NCI-H526 (cell line): ENCODE data around the gene CYBRD1.
A peak's percentile ranks its signal among the peaks of the same experiment; 100 is the strongest.

Source experiments
- DNase-seq, 2 experiments: peaks; one replicate each; lab custom pipeline; 2025; lab: John Stamatoyannopoulos, UW

The CYBRD1 gene

GRCh38 chr2:171553858-171554257, 31.6 kb downstream of the CYBRD1 start:
- DNase-seq, result no peak

GRCh38 chr2:171554991-171555615, 32.8 kb downstream of the CYBRD1 start:
- no peak for DNase-seq

- DNase-seq, result no peak
Measured at GRCh38 chr2:171557363-171557762, 35.1 kb downstream of the CYBRD1 start.

- DNase-seq, result no peak
Measured at GRCh38 chr2:171563301-171563700, 41.0 kb downstream of the CYBRD1 start.

- no peak for DNase-seq
Measured at GRCh38 chr2:171564463-171564862, 42.2 kb downstream of the CYBRD1 start.

GRCh38 chr2:171566057-171566456, 43.8 kb downstream of the CYBRD1 start:
- DNase-seq, result no peak

GRCh38 chr2:171566753-171567152, 44.5 kb downstream of the CYBRD1 start:
- DNase-seq, result no peak

- DNase-seq, result peak in 1 of 2 experiments; percentile 19
Measured at GRCh38 chr2:171568089-171568488, 45.8 kb downstream of the CYBRD1 start.

- DNase-seq, result no peak
Measured at GRCh38 chr2:171571721-171572120, 49.4 kb downstream of the CYBRD1 start.

GRCh38 chr2:171574149-171574795, 52.0 kb downstream of the CYBRD1 start:
- peak; percentile 42 to 79 for DNase-seq

GRCh38 chr2:171575606-171576005, 53.3 kb downstream of the CYBRD1 start:
- DNase-seq, result no peak

GRCh38 chr2:171578127-171578803, 56.0 kb downstream of the CYBRD1 start:
- no peak for DNase-seq

GRCh38 chr2:171579481-171579880, 57.2 kb downstream of the CYBRD1 start:
- no peak for DNase-seq

GRCh38 chr2:171583566-171583965, 61.3 kb downstream of the CYBRD1 start:
- no peak for DNase-seq

GRCh38 chr2:171584001-171584400, 61.7 kb downstream of the CYBRD1 start:
- DNase-seq, result no peak

GRCh38 chr2:171587132-171587531, 64.9 kb downstream of the CYBRD1 start:
- DNase-seq, result no peak

- no peak for DNase-seq
Measured at GRCh38 chr2:171587567-171587966, 65.3 kb downstream of the CYBRD1 start.

- DNase-seq, result no peak
Measured at GRCh38 chr2:171590116-171590515, 67.8 kb downstream of the CYBRD1 start.

GRCh38 chr2:171592036-171592555, 69.8 kb downstream of the CYBRD1 start:
- no peak for DNase-seq

- DNase-seq, result no peak
Measured at GRCh38 chr2:171595456-171595855, 73.2 kb downstream of the CYBRD1 start.

GRCh38 chr2:171595896-171596295, 73.6 kb downstream of the CYBRD1 start:
- DNase-seq, result no peak

- peak; percentile 38 to 80 for DNase-seq
Measured at GRCh38 chr2:171598713-171599319, 76.5 kb downstream of the CYBRD1 start.

GRCh38 chr2:171600126-171600525, 77.9 kb downstream of the CYBRD1 start:
- DNase-seq, result no peak
